CD4-positive, CD25-positive, alpha-beta regulatory T cell (primary cell): Measurements from ENCODE around the gene LSM14A. TPM values are rescaled to one million over a fixed set of nuclear protein-coding genes. Genes with fewer than 3 reads are reported as not detected.

ENCODE experiments used
- ATAC-seq, 2 donors: fragments of 150-1000 bp; cut with Tn5 transposase; one replicate each; pipeline ENCODE4 v1.10.0; 2021; ENCODE audit warnings: low read depth in 2 of 2, moderate number of reproducible peaks in 2 of 2, moderate library complexity in 1 of 2
- DNase-seq, 3 donors: peaks; one replicate each; pipeline versions ENCODE4 v3.0.0 to v3.0.0-alpha.2; 2012 to 2022; ENCODE audit warnings: mixed read lengths in 1 of 3
- H3K27ac ChIP-seq: one replicate; pipeline ENCODE4 v1.7.0; 2013; ENCODE audit warnings: mild to moderate bottlenecking, low read length; ENCODE audit not compliant: insufficient read depth, poor library complexity, severe bottlenecking
- H3K27me3 ChIP-seq: one replicate; pipeline ENCODE4 v1.7.0; 2013; ENCODE audit warnings: low read length; ENCODE audit not compliant: control insufficient read depth, insufficient read depth
- H3K36me3 ChIP-seq: one replicate; pipeline ENCODE4 v1.7.0; 2013; ENCODE audit warnings: mild to moderate bottlenecking, low read length, moderate library complexity; ENCODE audit not compliant: control insufficient read depth, insufficient read depth
- H3K4me1 ChIP-seq: 2 replicates; pipeline ENCODE4 v1.7.0; 2013; ENCODE audit warnings: mild to moderate bottlenecking, low read length; ENCODE audit not compliant: insufficient read depth, control insufficient read depth, poor library complexity, severe bottlenecking
- H3K4me3 ChIP-seq: one replicate; pipeline ENCODE4 v1.7.0; 2013; ENCODE audit warnings: low read depth, mild to moderate bottlenecking, low read length, moderate library complexity
- H3K9me3 ChIP-seq, 2 experiments: 1 replicate in 1 of 2; 2 replicates in 1 of 2; pipeline ENCODE4 v1.7.0; 2013; ENCODE audit warnings: low read length in 2 of 2, mild to moderate bottlenecking in 1 of 2, moderate library complexity in 1 of 2; ENCODE audit not compliant: control insufficient read depth in 2 of 2
- H3K27ac Mint-ChIP-seq, 3 donors: one replicate each; pipeline ENCODE4 v1.8.0; 2020 to 2022; ENCODE audit warnings: mild to moderate bottlenecking in 3 of 3, mixed read lengths in 3 of 3, moderate library complexity in 2 of 3
- H3K27me3 Mint-ChIP-seq: one replicate; pipeline ENCODE4 v1.8.0; 2022; ENCODE audit warnings: mild to moderate bottlenecking, mixed read lengths
- H3K36me3 Mint-ChIP-seq: one replicate; pipeline ENCODE4 v1.8.0; 2020; ENCODE audit warnings: mixed read lengths
- H3K4me1 Mint-ChIP-seq, 4 donors: one replicate each; pipeline ENCODE4 v1.8.0; 2020 to 2022; ENCODE audit warnings: mixed read lengths in 4 of 4, mild to moderate bottlenecking in 1 of 4
- H3K4me3 Mint-ChIP-seq, 4 donors: one replicate each; pipeline ENCODE4 v1.8.0; 2020 to 2022; ENCODE audit warnings: mild to moderate bottlenecking in 4 of 4, mixed read lengths in 4 of 4, moderate library complexity in 3 of 4
- H3K9me3 Mint-ChIP-seq, 7 donors: one replicate each; pipeline ENCODE4 v1.8.0; 2020 to 2022; ENCODE audit warnings: mixed read lengths in 7 of 7, mild to moderate bottlenecking in 3 of 7, moderate library complexity in 2 of 7
- polyA plus RNA-seq, 4 donors: library from polyadenylated mRNA; unstranded; fragments of 300-500 nt; fragmentation: Illumina TruSeq; gene quantifications; one replicate each; pipeline ENCODE4 v1.2.3, GENCODE V29; 2021
- total RNA-seq: library from RNA; stranded (reverse); gene quantifications from one replicate; pipeline ENCODE4 v1.2.3, GENCODE V29; 2022

LSM14A gene
- total and polyA plus RNA-seq, 5 donors from 2014 or later = 133 to 175 (median 150) TPM

DNA sequence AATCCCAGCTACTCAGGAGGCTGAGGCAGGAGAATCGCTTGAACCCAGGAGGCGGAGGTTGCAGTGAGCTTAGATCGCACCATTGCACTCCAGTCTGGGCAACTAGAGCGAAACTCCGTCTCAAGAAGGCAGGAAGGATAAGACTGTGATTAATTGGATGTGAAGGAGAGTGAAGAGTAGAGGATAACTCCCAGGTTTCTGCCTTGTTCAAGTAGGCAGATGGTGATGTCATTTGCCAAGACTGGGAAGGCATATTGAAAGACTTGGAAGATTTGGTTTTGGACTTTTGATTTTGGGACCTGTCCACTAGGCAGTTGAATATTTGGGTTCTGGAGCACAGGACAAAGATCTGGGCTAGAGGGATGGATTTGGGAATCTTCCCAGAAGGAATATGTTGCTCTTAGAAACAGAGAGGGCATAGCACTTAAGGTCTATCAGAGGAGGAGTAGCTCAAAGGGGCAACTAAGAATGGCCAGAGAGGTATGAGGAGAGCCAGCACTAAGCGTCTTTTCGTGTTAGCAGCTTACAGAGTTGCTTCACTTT lies 102.1 kb downstream of the LSM14A start:
- peak overlapping the region in 1 of 4 donors; percentile 30 for H3K4me3 Mint-ChIP-seq

DNA sequence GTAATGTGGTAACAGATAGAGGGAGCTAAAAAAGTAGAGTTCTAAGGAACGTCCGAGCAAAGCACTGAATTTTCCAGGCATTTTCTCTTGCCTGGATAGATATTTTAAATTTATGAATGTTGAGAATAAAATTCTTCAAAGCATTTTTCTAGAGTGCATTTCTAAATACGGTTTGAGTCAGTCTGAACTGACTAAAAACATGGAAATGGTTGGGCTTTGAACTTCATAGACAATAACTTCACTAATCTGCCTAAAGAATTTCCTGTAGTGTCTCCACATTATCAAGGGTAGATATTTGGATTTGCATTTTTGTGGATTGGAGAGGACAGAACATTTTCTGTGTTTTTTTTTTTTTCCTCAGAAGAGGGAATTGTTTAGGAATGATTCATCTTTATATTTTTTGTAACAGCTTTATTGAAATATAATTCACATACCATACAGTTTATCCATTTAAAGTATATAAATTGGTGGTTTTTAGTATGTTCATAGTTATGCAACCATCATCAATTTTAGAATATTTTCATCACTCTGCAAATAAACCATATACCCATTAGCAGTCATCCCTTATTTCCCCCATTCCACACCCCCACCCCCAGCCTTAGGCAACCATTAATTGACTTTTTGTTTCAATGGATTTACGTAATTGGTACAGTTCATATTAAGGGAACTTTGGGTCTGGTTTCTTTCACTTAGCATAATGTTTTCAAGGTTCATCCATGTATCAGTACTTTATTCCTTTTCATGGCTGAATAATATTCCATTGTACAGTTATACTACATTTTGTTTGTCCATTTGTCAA lies 102.7 kb downstream of the LSM14A start:
- peak overlapping the region in 2 of 3 donors; percentile 14 to 15 for H3K27ac Mint-ChIP-seq
- Histone ChIP-seq H3K4me3 (no peak overlapping the region), H3K27me3 (no peaks in the 10 kb centered on the region), H3K36me3 (peaks cover 5% of the 10 kb centered on the region), H3K4me1 (peaks cover 28% of the 10 kb centered on the region), H3K9me3 (no peaks in the 10 kb centered on the region), H3K27ac (no peak overlapping the region)
- H3K27me3 Mint-ChIP-seq = no peaks in the 10 kb centered on the region
- H3K9me3 Mint-ChIP-seq = peaks cover 0 to 3% (median 0%) of the 10 kb centered on the region in 7 donors
- peaks cover 36 to 84% (median 59%) of the 10 kb centered on the region in 4 donors for H3K4me1 Mint-ChIP-seq
- H3K36me3 Mint-ChIP-seq = peaks cover 25% of the 10 kb centered on the region
- ATAC-seq (no peak), DNase-seq (no peak)
- peak overlapping the region in 1 of 4 donors; percentile 41 for H3K4me3 Mint-ChIP-seq

More for the DNA sequence above, 102.1 kb downstream of the LSM14A start:
- no peaks in the 10 kb centered on the region for H3K27me3 Mint-ChIP-seq
- DNase-seq (no peak), ATAC-seq (no peak)
- peaks cover 40 to 89% (median 65%) of the 10 kb centered on the region in 4 donors for H3K4me1 Mint-ChIP-seq
- no peaks in the 10 kb centered on the region for H3K27me3 ChIP-seq
- peaks cover 25% of the 10 kb centered on the region for H3K36me3 Mint-ChIP-seq
- H3K27ac Mint-ChIP-seq = peak overlapping the region; percentile 3 to 77 (median 15)
- H3K36me3 ChIP-seq = peaks cover 5% of the 10 kb centered on the region
- H3K27ac ChIP-seq = no peak overlapping the region
- H3K9me3 Mint-ChIP-seq = peaks cover 0 to 3% (median 0%) of the 10 kb centered on the region in 7 donors
- no peak overlapping the region for H3K4me3 ChIP-seq
- H3K9me3 ChIP-seq = no peaks in the 10 kb centered on the region
- H3K4me1 ChIP-seq = peaks cover 35% of the 10 kb centered on the region

DNA sequence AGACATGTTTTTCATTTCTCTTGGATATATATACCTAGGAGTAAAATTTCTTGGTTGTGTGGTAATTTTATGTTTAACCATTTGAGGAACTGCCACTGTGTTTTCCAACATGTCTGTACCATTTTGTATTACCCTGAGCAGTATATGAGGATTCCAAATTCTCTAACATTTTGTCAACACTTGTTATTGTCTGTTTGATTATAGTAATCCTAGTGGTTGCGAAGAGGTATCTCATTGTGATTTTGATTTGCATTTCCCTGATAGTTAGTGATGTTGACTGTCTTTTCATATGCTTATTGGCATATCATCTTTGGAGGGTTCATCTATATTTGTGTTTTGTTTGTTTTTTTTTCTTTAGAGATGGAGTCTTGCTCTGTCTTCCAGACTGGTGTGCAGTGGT lies 103.4 kb downstream of the LSM14A start:
- H3K27ac Mint-ChIP-seq = peak overlapping the region in 1 of 3 donors; percentile 23
- peaks cover 29 to 81% (median 52%) of the 10 kb centered on the region in 4 donors for H3K4me1 Mint-ChIP-seq
- no peak for ATAC-seq
- Histone ChIP-seq H3K9me3 (no peaks in the 10 kb centered on the region), H3K36me3 (peaks cover 5% of the 10 kb centered on the region), H3K4me3 (no peak overlapping the region), H3K27ac (no peak overlapping the region), H3K4me1 (peaks cover 22% of the 10 kb centered on the region), H3K27me3 (no peaks in the 10 kb centered on the region)
- DNase-seq = no peak
- H3K9me3 Mint-ChIP-seq = peaks cover 0 to 3% (median 0%) of the 10 kb centered on the region in 7 donors
- no peak overlapping the region for H3K4me3 Mint-ChIP-seq
- no peaks in the 10 kb centered on the region for H3K27me3 Mint-ChIP-seq
- peaks cover 24% of the 10 kb centered on the region for H3K36me3 Mint-ChIP-seq

DNA sequence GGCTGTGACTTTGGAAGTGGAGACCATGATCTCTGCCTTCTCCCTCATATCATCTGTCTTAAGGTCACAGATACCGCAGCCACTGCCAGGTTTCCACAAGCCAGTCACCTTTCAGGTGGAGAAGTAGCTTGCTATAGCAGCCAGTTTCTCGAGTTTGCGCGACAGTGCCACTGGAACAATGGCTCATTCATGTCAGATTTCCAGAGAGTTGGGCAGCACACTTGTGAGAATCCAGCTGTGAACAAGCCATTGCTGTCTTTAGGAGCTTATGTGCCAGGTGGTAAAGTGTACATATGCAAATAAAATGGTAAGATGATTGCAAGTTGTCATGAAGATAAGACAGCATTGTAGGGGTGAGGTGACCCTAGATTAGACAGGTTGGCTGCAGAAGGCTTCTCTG lies 104.3 kb downstream of the LSM14A start:
- Mint-ChIP-seq H3K27me3 (no peaks in the 10 kb centered on the region), H3K27ac (peak overlapping the region in 2 of 3 donors; percentile 3 to 13), H3K36me3 (peaks cover 23% of the 10 kb centered on the region), H3K9me3 (peaks cover 0 to 3% (median 0%) of the 10 kb centered on the region in 7 donors), H3K4me1 (peaks cover 29 to 77% (median 51%) of the 10 kb centered on the region in 4 donors), H3K4me3 (peak overlapping the region in 2 of 4 donors; percentile 2 to 12)
- DNase-seq (no peak), ATAC-seq (no peak)
- H3K4me3 ChIP-seq = no peak overlapping the region
- peaks cover 12% of the 10 kb centered on the region for H3K4me1 ChIP-seq
- H3K27ac ChIP-seq = no peak overlapping the region
- H3K36me3 ChIP-seq = peaks cover 5% of the 10 kb centered on the region
- H3K27me3 ChIP-seq = no peaks in the 10 kb centered on the region
- no peaks in the 10 kb centered on the region for H3K9me3 ChIP-seq

DNA sequence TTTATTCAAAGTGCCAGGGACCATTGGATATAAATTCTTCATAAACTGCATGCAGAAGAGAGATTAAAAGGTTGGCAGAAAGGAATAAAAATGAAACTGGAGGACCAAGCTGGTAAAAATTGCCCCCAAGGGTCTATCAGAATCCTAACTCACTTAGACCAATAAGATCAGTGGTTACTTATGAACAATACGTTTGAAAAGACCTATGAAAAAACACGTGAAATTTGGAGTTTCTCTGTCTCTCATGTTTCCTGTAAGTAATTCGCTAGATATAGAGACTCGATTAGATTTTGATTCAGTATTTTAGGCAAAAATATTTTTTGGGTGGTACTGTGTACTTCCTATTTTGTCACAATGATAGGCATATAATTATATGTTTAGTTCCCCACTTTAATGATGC lies 104.9 kb downstream of the LSM14A start:
- no peaks in the 10 kb centered on the region for H3K27me3 Mint-ChIP-seq
- peaks cover 34 to 77% (median 53%) of the 10 kb centered on the region in 4 donors for H3K4me1 Mint-ChIP-seq
- H3K27ac Mint-ChIP-seq = peak overlapping the region in 2 of 3 donors; percentile 3 to 13
- ATAC-seq (no peak), DNase-seq (no peak)
- peaks cover 29% of the 10 kb centered on the region for H3K36me3 Mint-ChIP-seq
- no peaks in the 10 kb centered on the region for H3K9me3 ChIP-seq
- no peaks in the 10 kb centered on the region for H3K27me3 ChIP-seq
- no peak overlapping the region for H3K27ac ChIP-seq
- H3K4me3 Mint-ChIP-seq = peak overlapping the region in 3 of 4 donors; percentile 5 to 13 (median 12)
- H3K36me3 ChIP-seq = peaks cover 5% of the 10 kb centered on the region
- H3K4me1 ChIP-seq = peaks cover 6% of the 10 kb centered on the region
- H3K9me3 Mint-ChIP-seq = peaks cover 0 to 3% (median 0%) of the 10 kb centered on the region in 7 donors
- no peak overlapping the region for H3K4me3 ChIP-seq

DNA sequence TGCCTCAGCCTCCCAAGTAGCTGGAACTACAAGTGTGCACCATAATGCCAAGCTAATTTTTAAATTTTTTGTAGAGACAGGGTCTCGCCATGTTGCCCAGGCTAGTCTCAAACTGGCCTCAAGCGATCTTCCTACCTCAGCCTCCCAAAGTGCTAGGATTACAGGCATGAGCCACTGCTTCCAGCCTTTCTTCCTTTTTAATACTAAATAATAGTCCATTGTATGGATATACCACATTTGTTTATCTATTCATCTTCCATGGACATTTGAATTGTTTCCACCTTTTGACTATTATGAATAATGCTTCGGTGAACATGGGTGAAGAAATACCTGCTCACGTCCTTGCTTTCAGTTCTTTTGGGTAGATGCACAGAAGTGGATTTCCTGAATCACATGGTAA lies 106.5 kb downstream of the LSM14A start:
- H3K9me3 Mint-ChIP-seq = peaks cover 0 to 3% (median 0%) of the 10 kb centered on the region in 7 donors
- H3K27ac Mint-ChIP-seq = no peak overlapping the region
- no peaks in the 10 kb centered on the region for H3K27me3 Mint-ChIP-seq
- H3K4me3 Mint-ChIP-seq = no peak overlapping the region
- H3K4me3 ChIP-seq = no peak overlapping the region
- no peaks in the 10 kb centered on the region for H3K27me3 ChIP-seq
- H3K36me3 ChIP-seq = peaks cover 5% of the 10 kb centered on the region
- peaks cover 29% of the 10 kb centered on the region for H3K36me3 Mint-ChIP-seq
- no peaks in the 10 kb centered on the region for H3K9me3 ChIP-seq
- peaks cover 47 to 76% (median 51%) of the 10 kb centered on the region in 4 donors for H3K4me1 Mint-ChIP-seq
- ATAC-seq (no peak), DNase-seq (no peak)
- H3K27ac ChIP-seq = no peak overlapping the region
- H3K4me1 ChIP-seq = peaks cover 5% of the 10 kb centered on the region
